HCT116 (cell line): ENCODE measurements around the gene PMS1. TPM values are rescaled to one million over a fixed set of nuclear protein-coding genes. Genes with fewer than 3 reads are reported as not detected.

Experiments
- ATAC-seq: fragments of 200-7000 bp; cut with Tn5 transposase; 2 replicates; pipeline ENCODE4 v1.9.1; 2020; ENCODE audit warnings: mild to moderate bottlenecking, moderate library complexity
- BruUV-seq: library from RNA; stranded (reverse); fragments of 400-500 nt; replicated peaks from 2 replicates; lab custom pipeline; 2021; lab: Mats Ljungman, UMichigan
- CTCF ChIA-PET: fragments of 300-600 bp; sonication (Branson Sonifier 250); formaldehyde crosslinking; loops from one replicate; lab custom pipeline; 2021; ENCODE audit warnings: antibody characterized with exemption; lab: Charles Lee
- POLR2A ChIA-PET: fragments of 300-600, 350-600 bp; sonication (Branson Sonifier 250); formaldehyde crosslinking; loops from one replicate; lab custom pipeline; 2021; ENCODE audit warnings: antibody characterized with exemption; lab: Charles Lee
- RAD21 ChIA-PET, 2 experiments: fragments of 300-600 bp; sonication (Branson Sonifier 250); formaldehyde crosslinking; loops; one replicate each; lab custom pipeline; 2023; ENCODE audit warnings: low total read pairs in 2 of 2; ENCODE audit not compliant: uncharacterized antibody in 2 of 2, unreplicated experiment in 2 of 2, low non-redundant PET in 1 of 2; lab: Charles Lee
- DNase-seq: peaks from one replicate; pipeline ENCODE4 v3.0.0-alpha.2; 2010; ENCODE audit warnings: low read depth, low spot score
- H2AFZ ChIP-seq: fragments of 200-600 bp; shearing (Covaris generic), sonication (generic); 2 replicates; pipeline ENCODE4 v1.6.1; 2017; ENCODE audit warnings: low read depth, mixed run types, mixed read lengths, antibody characterized with exemption, low read length; ENCODE audit not compliant: poor library complexity, severe bottlenecking
- H3K27ac ChIP-seq: 2 replicates; pipeline ENCODE4 v1.5.1; 2012; ENCODE audit warnings: low read depth, low read length
- H3K27me3 ChIP-seq: fragments of 200-600 bp; sonication (generic); 2 replicates; pipeline ENCODE4 v1.6.1; 2016; ENCODE audit warnings: mixed run types, low read length, mixed read lengths; ENCODE audit not compliant: insufficient read depth
- H3K36me3 ChIP-seq, 2 experiments: fragments of 200-500 bp in 1 of 2; fragments of 200-600 bp in 1 of 2; sonication (Bioruptor generic) in 1 of 2; sonication (generic) in 1 of 2; 2 replicates each; pipeline versions ENCODE4 v1.5.1 to v1.6.1; 2014 to 2016; ENCODE audit warnings: low read length in 2 of 2, inconsistent platforms in 1 of 2, mixed read lengths in 1 of 2, mixed run types in 1 of 2; ENCODE audit not compliant: insufficient read depth in 2 of 2, control insufficient read depth in 1 of 2
- H3K4me1 ChIP-seq, 2 experiments: fragments of 200-600 bp in 1 of 2; sonication (generic) in 1 of 2; 2 replicates each; pipeline versions ENCODE4 v1.5.1 to v1.6.1; 2012 to 2017; ENCODE audit warnings: low read length in 2 of 2, inconsistent platforms in 1 of 2, mild to moderate bottlenecking in 1 of 2, mixed read lengths in 1 of 2, mixed run types in 1 of 2, moderate library complexity in 1 of 2; ENCODE audit not compliant: insufficient read depth in 2 of 2, control insufficient read depth in 1 of 2
- H3K4me2 ChIP-seq: fragments of 200-600 bp; sonication (generic); 2 replicates; pipeline ENCODE4 v1.6.1; 2017; ENCODE audit warnings: mixed run types, low read length, mixed read lengths
- H3K4me3 ChIP-seq, 2 experiments: fragments of 200-600 bp in 1 of 2; sonication (generic) in 1 of 2; replicated peaks in 1 of 2; 2 replicates each; pipeline ENCODE4 v1.5.1; 2011 to 2016; ENCODE audit warnings: low read length in 2 of 2, control low read depth in 1 of 2, low read depth in 1 of 2, mild to moderate bottlenecking in 1 of 2, mixed read lengths in 1 of 2, mixed run types in 1 of 2
- H3K79me2 ChIP-seq: fragments of 200-600 bp; sonication (generic); 2 replicates; pipeline ENCODE4 v1.6.1; 2017; ENCODE audit warnings: mild to moderate bottlenecking, mixed run types, low read length, moderate library complexity, mixed read lengths; ENCODE audit not compliant: insufficient read depth
- H3K9ac ChIP-seq: fragments of 200-600 bp; sonication (generic); 2 replicates; pipeline ENCODE4 v1.6.1; 2016; ENCODE audit warnings: low read length, mixed read lengths
- H3K9me2 ChIP-seq: fragments of 200-600 bp; sonication (generic), shearing (Covaris generic); 2 replicates; pipeline ENCODE4 v1.6.1; 2017; ENCODE audit warnings: mixed run types, mild to moderate bottlenecking, moderate library complexity; ENCODE audit not compliant: insufficient read depth
- H3K9me3 ChIP-seq, 2 experiments: fragments of 200-500 bp in 1 of 2; fragments of 200-600 bp in 1 of 2; sonication (Bioruptor generic) in 1 of 2; sonication (generic) in 1 of 2; 2 replicates each; pipeline ENCODE4 v1.6.1; 2014 to 2017; ENCODE audit warnings: low read length in 2 of 2, mixed read lengths in 2 of 2, inconsistent platforms in 1 of 2, low read depth in 1 of 2, mild to moderate bottlenecking in 1 of 2, mixed run types in 1 of 2, moderate library complexity in 1 of 2; ENCODE audit not compliant: control insufficient read depth in 1 of 2, insufficient read depth in 1 of 2
- H4K20me1 ChIP-seq: fragments of 200-600 bp; sonication (generic), shearing (Covaris generic); 2 replicates; pipeline ENCODE4 v1.6.1; 2017; ENCODE audit warnings: mixed run types, mild to moderate bottlenecking, moderate library complexity; ENCODE audit not compliant: insufficient read depth
- CBX3 ChIP-seq: IDR thresholded peaks from 2 replicates; pipeline ENCODE4 v1.6.1; 2012; ENCODE audit warnings: low read depth
- CEBPB ChIP-seq: IDR thresholded peaks from 2 replicates; pipeline ENCODE4 v1.6.1; 2012; ENCODE audit warnings: low read depth
- EGR1 ChIP-seq: IDR thresholded peaks from 2 replicates; pipeline ENCODE4 v1.6.1; 2012; ENCODE audit warnings: low read depth
- ELF1 ChIP-seq: IDR thresholded peaks from 2 replicates; pipeline ENCODE4 v1.6.1; 2012; ENCODE audit warnings: low read depth, borderline replicate concordance
- EZH2 ChIP-seq: fragments of 200-600 bp; sonication (generic); IDR thresholded peaks from 2 replicates; pipeline ENCODE4 v1.6.1; 2017; ENCODE audit warnings: antibody characterized with exemption, mixed run types
- EZH2phosphoT487 ChIP-seq: fragments of 200-600 bp; IDR thresholded peaks from 2 replicates; pipeline ENCODE4 v1.6.1; 2018; ENCODE audit warnings: antibody characterized with exemption, borderline replicate concordance
- FOSL1 ChIP-seq: IDR thresholded peaks from 2 replicates; pipeline ENCODE4 v1.6.1; 2012; ENCODE audit warnings: low read depth
- JUND ChIP-seq: IDR thresholded peaks from 2 replicates; pipeline ENCODE4 v1.6.1; 2012
- SIN3A ChIP-seq: IDR thresholded peaks from 2 replicates; pipeline ENCODE4 v1.6.1; 2012; ENCODE audit warnings: low read depth
- SP1 ChIP-seq: IDR thresholded peaks from 2 replicates; pipeline ENCODE4 v1.6.1; 2012; ENCODE audit warnings: low read depth
- SRF ChIP-seq: IDR thresholded peaks from 2 replicates; pipeline ENCODE4 v1.6.1; 2012; ENCODE audit warnings: low read depth
- YY1 ChIP-seq: IDR thresholded peaks from 2 replicates; pipeline ENCODE4 v1.6.1; 2011; ENCODE audit warnings: low read length, low read depth, moderate library complexity, mild to moderate bottlenecking; ENCODE audit not compliant: insufficient replicate concordance; ENCODE audit errors: extremely low read depth
- ZFX ChIP-seq: fragments of 450-650 bp; IDR thresholded peaks from 2 replicates; pipeline ENCODE4 v1.6.1; 2017
- intact Hi-C: fragments of 100-400 bp; cut with micrococcal nuclease; formaldehyde crosslinking; loops from 2 replicates; pipeline ENCODE4 v1.10.0; 2022
- total RNA-seq: library from RNA; stranded (reverse); gene quantifications from one replicate; pipeline ENCODE4 v1.2.1, GENCODE V29; 2021; ENCODE audit not compliant: unreplicated experiment
- TF ChIP-seq, protein P1 (sequence below): IDR thresholded peaks from 2 replicates; pipeline ENCODE4 v1.6.1; 2012
- TF ChIP-seq, protein P2 (sequence below): IDR thresholded peaks from 2 replicates; pipeline ENCODE4 v1.6.1; 2012
- TF ChIP-seq, protein P3 (sequence below), 3 experiments: fragments of 200-600 bp in 1 of 3; sonication (generic) in 1 of 3; IDR thresholded peaks in 2 of 3; conservative IDR thresholded peaks in 1 of 3; 2 replicates each; pipeline ENCODE4 v1.5.1; 2012 to 2017; ENCODE audit warnings: low read depth in 2 of 3, low read length in 2 of 3, antibody characterized with exemption in 1 of 3, borderline replicate concordance in 1 of 3, control low read depth in 1 of 3, mild to moderate bottlenecking in 1 of 3, mixed read lengths in 1 of 3, mixed run types in 1 of 3, moderate library complexity in 1 of 3; ENCODE audit not compliant: insufficient read depth in 1 of 3
- TF ChIP-seq, protein P4 (sequence below): IDR thresholded peaks from 2 replicates; pipeline ENCODE4 v1.6.1; 2011; ENCODE audit warnings: mild to moderate bottlenecking, low read length, moderate library complexity; ENCODE audit not compliant: insufficient replicate concordance; ENCODE audit errors: extremely low read depth
- TF ChIP-seq, protein P5 (sequence below): IDR thresholded peaks from 2 replicates; pipeline ENCODE4 v1.6.1; 2012; ENCODE audit warnings: low read depth

The PMS1 gene
- total RNA-seq, 1 experiment from 2014 or later, result 53.2 TPM

DNA sequence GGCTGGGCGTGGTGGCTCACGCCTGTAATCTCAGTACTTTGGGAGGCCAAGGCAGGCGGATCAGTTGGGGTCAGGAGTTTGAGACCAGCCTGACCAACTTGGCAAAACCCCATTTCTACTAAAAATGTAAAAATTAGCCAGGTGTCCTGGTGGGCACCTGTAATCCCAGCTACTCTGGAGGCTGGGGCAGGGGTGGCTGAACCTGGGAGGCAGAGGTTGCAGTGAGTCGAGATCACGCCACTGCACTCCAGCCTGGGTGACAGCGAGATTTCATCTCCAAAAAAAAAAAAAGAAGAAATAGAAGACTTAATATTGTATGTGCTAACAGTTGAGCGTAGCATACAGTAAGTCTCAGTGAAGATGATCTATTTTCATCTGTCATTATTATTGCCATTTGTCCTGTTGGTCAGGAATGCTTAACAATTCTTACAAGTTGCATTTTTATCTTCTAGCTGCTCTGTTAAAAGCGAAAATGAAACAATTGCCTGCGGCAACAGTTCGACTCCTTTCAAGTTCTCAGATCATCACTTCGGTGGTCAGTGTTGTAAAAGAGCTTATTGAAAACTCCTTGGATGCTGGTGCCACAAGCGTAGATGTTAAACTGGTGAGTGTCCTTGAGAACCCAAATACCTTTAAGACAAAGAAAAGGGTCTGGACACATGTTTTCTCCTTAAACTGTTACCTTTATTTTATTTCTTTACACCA, 7.2 kb downstream of the PMS1 start:
- H3K4me1 ChIP-seq, result no peaks in the 10 kb centered on the region
- H3K27ac ChIP-seq, result no peak overlapping the region
- no peaks in the 10 kb centered on the region for H3K27me3 ChIP-seq
- ChIA-PET POLR2A (no interaction called here), CTCF (no interaction called here), RAD21 (no interaction called here)
- H4K20me1 ChIP-seq, result no peaks in the 10 kb centered on the region
- no peak for ATAC-seq
- no peak overlapping the region for H3K4me3 ChIP-seq
- H3K4me2 ChIP-seq, result no peak overlapping the region
- H3K36me3 ChIP-seq, result peaks cover 16 to 20% of the 10 kb centered on the region in 2 experiments
- peaks cover 60% of the 10 kb centered on the region for H3K79me2 ChIP-seq
- DNase-seq, result no peak
- BruUV-seq, result no TSS peak
- no peak overlapping the region for H3K9ac ChIP-seq
- intact Hi-C loops, result loop anchor here (10.0 kb wide), 1 partner anchor 523 kb away; the partner anchor contains the start of gene HIBCH
- H3K9me3 ChIP-seq, result no peaks in the 10 kb centered on the region
- no peaks in the 10 kb centered on the region for H3K9me2 ChIP-seq
- TF ChIP-seq, protein P1, sequence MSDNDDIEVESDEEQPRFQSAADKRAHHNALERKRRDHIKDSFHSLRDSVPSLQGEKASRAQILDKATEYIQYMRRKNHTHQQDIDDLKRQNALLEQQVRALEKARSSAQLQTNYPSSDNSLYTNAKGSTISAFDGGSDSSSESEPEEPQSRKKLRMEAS, result no peak
- TF ChIP-seq, protein P2, sequence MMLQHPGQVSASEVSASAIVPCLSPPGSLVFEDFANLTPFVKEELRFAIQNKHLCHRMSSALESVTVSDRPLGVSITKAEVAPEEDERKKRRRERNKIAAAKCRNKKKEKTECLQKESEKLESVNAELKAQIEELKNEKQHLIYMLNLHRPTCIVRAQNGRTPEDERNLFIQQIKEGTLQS, result no peak
- TF ChIP-seq JUND (no peak), EZH2phosphoT487 (no peak), SIN3A (no peak), EGR1 (no peak), SRF (no peak), ZFX (no peak), ELF1 (no peak), YY1 (no peak), EZH2 (no peak), FOSL1 (no peak), SP1 (no peak), CBX3 (no peak), CEBPB (no peak)
- TF ChIP-seq, protein P3, sequence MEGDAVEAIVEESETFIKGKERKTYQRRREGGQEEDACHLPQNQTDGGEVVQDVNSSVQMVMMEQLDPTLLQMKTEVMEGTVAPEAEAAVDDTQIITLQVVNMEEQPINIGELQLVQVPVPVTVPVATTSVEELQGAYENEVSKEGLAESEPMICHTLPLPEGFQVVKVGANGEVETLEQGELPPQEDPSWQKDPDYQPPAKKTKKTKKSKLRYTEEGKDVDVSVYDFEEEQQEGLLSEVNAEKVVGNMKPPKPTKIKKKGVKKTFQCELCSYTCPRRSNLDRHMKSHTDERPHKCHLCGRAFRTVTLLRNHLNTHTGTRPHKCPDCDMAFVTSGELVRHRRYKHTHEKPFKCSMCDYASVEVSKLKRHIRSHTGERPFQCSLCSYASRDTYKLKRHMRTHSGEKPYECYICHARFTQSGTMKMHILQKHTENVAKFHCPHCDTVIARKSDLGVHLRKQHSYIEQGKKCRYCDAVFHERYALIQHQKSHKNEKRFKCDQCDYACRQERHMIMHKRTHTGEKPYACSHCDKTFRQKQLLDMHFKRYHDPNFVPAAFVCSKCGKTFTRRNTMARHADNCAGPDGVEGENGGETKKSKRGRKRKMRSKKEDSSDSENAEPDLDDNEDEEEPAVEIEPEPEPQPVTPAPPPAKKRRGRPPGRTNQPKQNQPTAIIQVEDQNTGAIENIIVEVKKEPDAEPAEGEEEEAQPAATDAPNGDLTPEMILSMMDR (IDR thresholded peaks at IDR 0.05 in 2 of 3, conservative IDR thresholded peaks at IDR 0.05 in 1 of 3; ENCODE audit: borderline replicate concordance in 1 of 3, insufficient read depth in 1 of 3, low read depth in 2 of 3, low read length in 2 of 3), result no peak
- TF ChIP-seq, protein P4, sequence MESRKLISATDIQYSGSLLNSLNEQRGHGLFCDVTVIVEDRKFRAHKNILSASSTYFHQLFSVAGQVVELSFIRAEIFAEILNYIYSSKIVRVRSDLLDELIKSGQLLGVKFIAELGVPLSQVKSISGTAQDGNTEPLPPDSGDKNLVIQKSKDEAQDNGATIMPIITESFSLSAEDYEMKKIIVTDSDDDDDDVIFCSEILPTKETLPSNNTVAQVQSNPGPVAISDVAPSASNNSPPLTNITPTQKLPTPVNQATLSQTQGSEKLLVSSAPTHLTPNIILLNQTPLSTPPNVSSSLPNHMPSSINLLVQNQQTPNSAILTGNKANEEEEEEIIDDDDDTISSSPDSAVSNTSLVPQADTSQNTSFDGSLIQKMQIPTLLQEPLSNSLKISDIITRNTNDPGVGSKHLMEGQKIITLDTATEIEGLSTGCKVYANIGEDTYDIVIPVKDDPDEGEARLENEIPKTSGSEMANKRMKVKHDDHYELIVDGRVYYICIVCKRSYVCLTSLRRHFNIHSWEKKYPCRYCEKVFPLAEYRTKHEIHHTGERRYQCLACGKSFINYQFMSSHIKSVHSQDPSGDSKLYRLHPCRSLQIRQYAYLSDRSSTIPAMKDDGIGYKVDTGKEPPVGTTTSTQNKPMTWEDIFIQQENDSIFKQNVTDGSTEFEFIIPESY, result no peak
- TF ChIP-seq, protein P5, sequence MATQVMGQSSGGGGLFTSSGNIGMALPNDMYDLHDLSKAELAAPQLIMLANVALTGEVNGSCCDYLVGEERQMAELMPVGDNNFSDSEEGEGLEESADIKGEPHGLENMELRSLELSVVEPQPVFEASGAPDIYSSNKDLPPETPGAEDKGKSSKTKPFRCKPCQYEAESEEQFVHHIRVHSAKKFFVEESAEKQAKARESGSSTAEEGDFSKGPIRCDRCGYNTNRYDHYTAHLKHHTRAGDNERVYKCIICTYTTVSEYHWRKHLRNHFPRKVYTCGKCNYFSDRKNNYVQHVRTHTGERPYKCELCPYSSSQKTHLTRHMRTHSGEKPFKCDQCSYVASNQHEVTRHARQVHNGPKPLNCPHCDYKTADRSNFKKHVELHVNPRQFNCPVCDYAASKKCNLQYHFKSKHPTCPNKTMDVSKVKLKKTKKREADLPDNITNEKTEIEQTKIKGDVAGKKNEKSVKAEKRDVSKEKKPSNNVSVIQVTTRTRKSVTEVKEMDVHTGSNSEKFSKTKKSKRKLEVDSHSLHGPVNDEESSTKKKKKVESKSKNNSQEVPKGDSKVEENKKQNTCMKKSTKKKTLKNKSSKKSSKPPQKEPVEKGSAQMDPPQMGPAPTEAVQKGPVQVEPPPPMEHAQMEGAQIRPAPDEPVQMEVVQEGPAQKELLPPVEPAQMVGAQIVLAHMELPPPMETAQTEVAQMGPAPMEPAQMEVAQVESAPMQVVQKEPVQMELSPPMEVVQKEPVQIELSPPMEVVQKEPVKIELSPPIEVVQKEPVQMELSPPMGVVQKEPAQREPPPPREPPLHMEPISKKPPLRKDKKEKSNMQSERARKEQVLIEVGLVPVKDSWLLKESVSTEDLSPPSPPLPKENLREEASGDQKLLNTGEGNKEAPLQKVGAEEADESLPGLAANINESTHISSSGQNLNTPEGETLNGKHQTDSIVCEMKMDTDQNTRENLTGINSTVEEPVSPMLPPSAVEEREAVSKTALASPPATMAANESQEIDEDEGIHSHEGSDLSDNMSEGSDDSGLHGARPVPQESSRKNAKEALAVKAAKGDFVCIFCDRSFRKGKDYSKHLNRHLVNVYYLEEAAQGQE, result no peak
- TF ChIP-seq, all 23 proteins: peak for 0
- no peak overlapping the region for H2AFZ ChIP-seq
